ENCODE results near the gene TRIM38. TPM values are rescaled to one million over a fixed set of nuclear protein-coding genes. Genes with fewer than 3 reads are reported as not detected.

Gene TRIM38
- total and polyA plus RNA-seq, 2 donors (not counting 3 experiments of a cell fraction or from before 2014, with no cell fraction given) = 5.1 to 13.2 TPM

DNA sequence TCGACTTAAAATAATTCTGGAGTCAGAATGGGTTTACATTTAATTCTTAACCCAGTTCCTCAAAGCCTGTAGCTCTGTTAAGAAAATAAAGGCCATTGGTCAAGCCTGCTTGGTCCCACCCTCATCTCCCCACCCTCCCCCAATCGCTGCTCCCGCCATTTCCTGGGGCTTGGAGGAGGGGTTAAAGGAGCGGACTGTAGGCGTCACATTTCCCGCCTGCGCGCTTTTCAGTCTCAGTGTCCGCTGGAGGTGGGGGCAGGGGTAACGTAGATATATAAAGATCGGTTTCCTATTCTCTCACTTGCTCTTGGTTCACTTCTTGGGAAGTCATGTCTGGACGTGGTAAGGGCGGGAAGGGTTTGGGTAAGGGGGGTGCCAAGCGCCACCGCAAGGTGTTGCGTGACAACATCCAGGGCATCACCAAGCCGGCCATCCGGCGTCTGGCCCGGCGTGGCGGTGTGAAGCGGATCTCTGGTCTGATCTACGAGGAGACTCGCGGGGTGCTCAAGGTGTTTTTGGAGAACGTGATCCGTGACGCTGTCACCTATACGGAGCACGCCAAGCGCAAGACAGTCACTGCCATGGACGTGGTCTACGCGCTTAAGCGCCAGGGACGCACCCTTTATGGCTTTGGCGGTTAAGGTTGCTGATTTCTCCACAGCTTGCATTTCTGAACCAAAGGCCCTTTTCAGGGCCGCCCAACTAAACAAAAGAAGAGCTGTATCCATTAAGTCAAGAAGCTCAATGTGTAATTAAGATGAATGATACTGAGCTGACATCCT is 58.9 kb downstream of the TRIM38 start:
- no TSS peak for BruUV-seq (replicated peaks)
- H3K36me3 ChIP-seq (ENCODE audit: control insufficient read depth in 2 of 2, extremely low read depth in 1 of 2, insufficient read depth in 2 of 2, low read length in 2 of 2) = no peaks in the 10 kb centered on the region
- TF ChIP-seq, protein P1, sequence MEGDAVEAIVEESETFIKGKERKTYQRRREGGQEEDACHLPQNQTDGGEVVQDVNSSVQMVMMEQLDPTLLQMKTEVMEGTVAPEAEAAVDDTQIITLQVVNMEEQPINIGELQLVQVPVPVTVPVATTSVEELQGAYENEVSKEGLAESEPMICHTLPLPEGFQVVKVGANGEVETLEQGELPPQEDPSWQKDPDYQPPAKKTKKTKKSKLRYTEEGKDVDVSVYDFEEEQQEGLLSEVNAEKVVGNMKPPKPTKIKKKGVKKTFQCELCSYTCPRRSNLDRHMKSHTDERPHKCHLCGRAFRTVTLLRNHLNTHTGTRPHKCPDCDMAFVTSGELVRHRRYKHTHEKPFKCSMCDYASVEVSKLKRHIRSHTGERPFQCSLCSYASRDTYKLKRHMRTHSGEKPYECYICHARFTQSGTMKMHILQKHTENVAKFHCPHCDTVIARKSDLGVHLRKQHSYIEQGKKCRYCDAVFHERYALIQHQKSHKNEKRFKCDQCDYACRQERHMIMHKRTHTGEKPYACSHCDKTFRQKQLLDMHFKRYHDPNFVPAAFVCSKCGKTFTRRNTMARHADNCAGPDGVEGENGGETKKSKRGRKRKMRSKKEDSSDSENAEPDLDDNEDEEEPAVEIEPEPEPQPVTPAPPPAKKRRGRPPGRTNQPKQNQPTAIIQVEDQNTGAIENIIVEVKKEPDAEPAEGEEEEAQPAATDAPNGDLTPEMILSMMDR (IDR thresholded peaks at IDR 0.05; ENCODE audit: extremely low read depth in 1 of 2, insufficient read depth in 1 of 2, low read depth in 1 of 2, low read length in 2 of 2) = no peak
- TF ChIP-seq GATA2 (IDR thresholded peaks at IDR 0.05; ENCODE audit: insufficient read depth, insufficient read length, low read depth, low read length) (no peak), EZH2 (IDR thresholded peaks at IDR 0.05; ENCODE audit: borderline replicate concordance, low read depth, low read length, severe bottlenecking) (no peak), FOS (IDR thresholded peaks at IDR 0.05; ENCODE audit: borderline replicate concordance, insufficient read depth, low read length) (no peak), JUN (IDR thresholded peaks at IDR 0.05; ENCODE audit: borderline replicate concordance, insufficient read depth, insufficient read length, low read depth) (no peak), POLR2A (IDR thresholded peaks at IDR 0.05; ENCODE audit: low read depth, low read length) (peak; percentile 79), POLR2AphosphoS5 (IDR thresholded peaks at IDR 0.05; ENCODE audit: insufficient read depth, low read depth, low read length) (peak; percentile 65)
- TF ChIP-seq, protein P2, sequence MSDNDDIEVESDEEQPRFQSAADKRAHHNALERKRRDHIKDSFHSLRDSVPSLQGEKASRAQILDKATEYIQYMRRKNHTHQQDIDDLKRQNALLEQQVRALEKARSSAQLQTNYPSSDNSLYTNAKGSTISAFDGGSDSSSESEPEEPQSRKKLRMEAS (IDR thresholded peaks at IDR 0.05; ENCODE audit: insufficient read depth, insufficient read length) = no peak
- peaks cover 29% of the 10 kb centered on the region for H3K4me1 ChIP-seq (ENCODE audit: control insufficient read depth, extremely low read depth, insufficient read depth, low read length)
- DNase-seq (ENCODE audit: low read depth, low spot score) = peak; percentile 97
- peak overlapping the region; percentile 2 to 71 (median 69) for H3K4me3 ChIP-seq (replicated peaks in 1 of 3; ENCODE audit: insufficient read depth in 1 of 3, low read depth in 1 of 3, low read length in 3 of 3)
- H3K9me1 ChIP-seq (replicated peaks; ENCODE audit: control insufficient read depth, extremely low read depth, insufficient read depth, low read length) = no peaks in the 10 kb centered on the region
- no peaks in the 10 kb centered on the region for H3K27me3 ChIP-seq (ENCODE audit: control insufficient read depth in 2 of 2, insufficient read depth in 2 of 2, low read length in 2 of 2)
- intact Hi-C loops (cut with micrococcal nuclease) = loop anchor here (5.0 to 10.0 kb wide), 3 partner anchors 533 to 1846 kb away; a partner anchor contains a TSS
- FAIRE-seq = peak; percentile 87
- no peaks in the 10 kb centered on the region for H3K9me3 ChIP-seq (replicated peaks; ENCODE audit: control insufficient read depth, insufficient read depth, low read length)
- peak overlapping the region; percentile 56 for H3K4me2 ChIP-seq (ENCODE audit: insufficient read depth, low read length)
- ChIA-PET CTCF (interaction anchor here (0.8 to 4.1 kb wide), 8 partner anchors 10 to 574 kb away, joined by 3 to 25 read pairs (median 5); a partner anchor contains a TSS), POLR2A (interaction anchor here (0.6 to 3.5 kb wide), 18 partner anchors 10 to 1874 kb away, joined by 3 to 84 read pairs (median 6); a partner anchor contains a TSS)
- dilution Hi-C loops (cut with MboI; ENCODE audit: extremely low pct_ligation_motif_present, low sequenced_read_pairs) = no loop called here
- H3K27ac ChIP-seq (ENCODE audit: insufficient read depth, low read depth, low read length) = peak overlapping the region; percentile 84
- H3K79me2 ChIP-seq (ENCODE audit: control insufficient read depth, insufficient read depth, low read length) = no peaks in the 10 kb centered on the region
- peak overlapping the region; percentile 0 for H2AFZ ChIP-seq (ENCODE audit: low read depth, low read length)
- peak overlapping the region; percentile 78 for H3K9ac ChIP-seq (replicated peaks; ENCODE audit: extremely low read depth, insufficient read depth, low read length)
- no peaks in the 10 kb centered on the region for H4K20me1 ChIP-seq (replicated peaks; ENCODE audit: control insufficient read depth, extremely low read depth, insufficient read depth, low read length)

All from endothelial cell of umbilical vein (primary cell).